HCT116 (cell line): ENCODE data around the gene EFNB2. TPM values are rescaled to one million over a fixed set of nuclear protein-coding genes. Genes with fewer than 3 reads are reported as not detected.

Experiments
- ATAC-seq: fragments of 200-7000 bp; cut with Tn5 transposase; 2 replicates; pipeline ENCODE4 v1.9.1; 2020; ENCODE audit warnings: mild to moderate bottlenecking, moderate library complexity
- BruUV-seq: library from RNA; stranded (reverse); fragments of 400-500 nt; replicated peaks from 2 replicates; lab custom pipeline; 2021; lab: Mats Ljungman, UMichigan
- CTCF ChIA-PET: fragments of 300-600 bp; sonication (Branson Sonifier 250); formaldehyde crosslinking; loops from one replicate; lab custom pipeline; 2021; ENCODE audit warnings: antibody characterized with exemption; lab: Charles Lee
- POLR2A ChIA-PET: fragments of 300-600, 350-600 bp; sonication (Branson Sonifier 250); formaldehyde crosslinking; loops from one replicate; lab custom pipeline; 2021; ENCODE audit warnings: antibody characterized with exemption; lab: Charles Lee
- RAD21 ChIA-PET, 2 experiments: fragments of 300-600 bp; sonication (Branson Sonifier 250); formaldehyde crosslinking; loops; one replicate each; lab custom pipeline; 2023; ENCODE audit warnings: low total read pairs in 2 of 2; ENCODE audit not compliant: uncharacterized antibody in 2 of 2, unreplicated experiment in 2 of 2, low non-redundant PET in 1 of 2; lab: Charles Lee
- DNase-seq: peaks from one replicate; pipeline ENCODE4 v3.0.0-alpha.2; 2010; ENCODE audit warnings: low read depth, low spot score
- H2AFZ ChIP-seq: fragments of 200-600 bp; shearing (Covaris generic), sonication (generic); 2 replicates; pipeline ENCODE4 v1.6.1; 2017; ENCODE audit warnings: low read depth, mixed run types, mixed read lengths, antibody characterized with exemption, low read length; ENCODE audit not compliant: poor library complexity, severe bottlenecking
- H3K27ac ChIP-seq: 2 replicates; pipeline ENCODE4 v1.5.1; 2012; ENCODE audit warnings: low read depth, low read length
- H3K27me3 ChIP-seq: fragments of 200-600 bp; sonication (generic); 2 replicates; pipeline ENCODE4 v1.6.1; 2016; ENCODE audit warnings: mixed run types, low read length, mixed read lengths; ENCODE audit not compliant: insufficient read depth
- H3K36me3 ChIP-seq, 2 experiments: fragments of 200-500 bp in 1 of 2; fragments of 200-600 bp in 1 of 2; sonication (Bioruptor generic) in 1 of 2; sonication (generic) in 1 of 2; 2 replicates each; pipeline versions ENCODE4 v1.5.1 to v1.6.1; 2014 to 2016; ENCODE audit warnings: low read length in 2 of 2, inconsistent platforms in 1 of 2, mixed read lengths in 1 of 2, mixed run types in 1 of 2; ENCODE audit not compliant: insufficient read depth in 2 of 2, control insufficient read depth in 1 of 2
- H3K4me1 ChIP-seq, 2 experiments: fragments of 200-600 bp in 1 of 2; sonication (generic) in 1 of 2; 2 replicates each; pipeline versions ENCODE4 v1.5.1 to v1.6.1; 2012 to 2017; ENCODE audit warnings: low read length in 2 of 2, inconsistent platforms in 1 of 2, mild to moderate bottlenecking in 1 of 2, mixed read lengths in 1 of 2, mixed run types in 1 of 2, moderate library complexity in 1 of 2; ENCODE audit not compliant: insufficient read depth in 2 of 2, control insufficient read depth in 1 of 2
- H3K4me2 ChIP-seq: fragments of 200-600 bp; sonication (generic); 2 replicates; pipeline ENCODE4 v1.6.1; 2017; ENCODE audit warnings: mixed run types, low read length, mixed read lengths
- H3K4me3 ChIP-seq, 2 experiments: fragments of 200-600 bp in 1 of 2; sonication (generic) in 1 of 2; replicated peaks in 1 of 2; 2 replicates each; pipeline ENCODE4 v1.5.1; 2011 to 2016; ENCODE audit warnings: low read length in 2 of 2, control low read depth in 1 of 2, low read depth in 1 of 2, mild to moderate bottlenecking in 1 of 2, mixed read lengths in 1 of 2, mixed run types in 1 of 2
- H3K79me2 ChIP-seq: fragments of 200-600 bp; sonication (generic); 2 replicates; pipeline ENCODE4 v1.6.1; 2017; ENCODE audit warnings: mild to moderate bottlenecking, mixed run types, low read length, moderate library complexity, mixed read lengths; ENCODE audit not compliant: insufficient read depth
- H3K9ac ChIP-seq: fragments of 200-600 bp; sonication (generic); 2 replicates; pipeline ENCODE4 v1.6.1; 2016; ENCODE audit warnings: low read length, mixed read lengths
- H3K9me2 ChIP-seq: fragments of 200-600 bp; sonication (generic), shearing (Covaris generic); 2 replicates; pipeline ENCODE4 v1.6.1; 2017; ENCODE audit warnings: mixed run types, mild to moderate bottlenecking, moderate library complexity; ENCODE audit not compliant: insufficient read depth
- H3K9me3 ChIP-seq, 2 experiments: fragments of 200-500 bp in 1 of 2; fragments of 200-600 bp in 1 of 2; sonication (Bioruptor generic) in 1 of 2; sonication (generic) in 1 of 2; 2 replicates each; pipeline ENCODE4 v1.6.1; 2014 to 2017; ENCODE audit warnings: low read length in 2 of 2, mixed read lengths in 2 of 2, inconsistent platforms in 1 of 2, low read depth in 1 of 2, mild to moderate bottlenecking in 1 of 2, mixed run types in 1 of 2, moderate library complexity in 1 of 2; ENCODE audit not compliant: control insufficient read depth in 1 of 2, insufficient read depth in 1 of 2
- H4K20me1 ChIP-seq: fragments of 200-600 bp; sonication (generic), shearing (Covaris generic); 2 replicates; pipeline ENCODE4 v1.6.1; 2017; ENCODE audit warnings: mixed run types, mild to moderate bottlenecking, moderate library complexity; ENCODE audit not compliant: insufficient read depth
- CTCF ChIP-seq, 3 experiments: fragments of 200-600 bp in 1 of 3; sonication (generic) in 1 of 3; IDR thresholded peaks in 2 of 3; conservative IDR thresholded peaks in 1 of 3; 2 replicates each; pipeline ENCODE4 v1.5.1; 2012 to 2017; ENCODE audit warnings: low read depth in 2 of 3, low read length in 2 of 3, antibody characterized with exemption in 1 of 3, borderline replicate concordance in 1 of 3, control low read depth in 1 of 3, mild to moderate bottlenecking in 1 of 3, mixed read lengths in 1 of 3, mixed run types in 1 of 3, moderate library complexity in 1 of 3; ENCODE audit not compliant: insufficient read depth in 1 of 3
- ELF1 ChIP-seq: IDR thresholded peaks from 2 replicates; pipeline ENCODE4 v1.6.1; 2012; ENCODE audit warnings: low read depth, borderline replicate concordance
- FOSL1 ChIP-seq: IDR thresholded peaks from 2 replicates; pipeline ENCODE4 v1.6.1; 2012; ENCODE audit warnings: low read depth
- JUND ChIP-seq: IDR thresholded peaks from 2 replicates; pipeline ENCODE4 v1.6.1; 2012
- POLR2AphosphoS5 ChIP-seq: IDR thresholded peaks from 2 replicates; pipeline ENCODE4 v1.6.1; 2011; ENCODE audit warnings: mild to moderate bottlenecking, low read depth, low read length, moderate library complexity
- RAD21 ChIP-seq: IDR thresholded peaks from 2 replicates; pipeline ENCODE4 v1.6.1; 2012; ENCODE audit warnings: low read depth, mild to moderate bottlenecking
- REST ChIP-seq: IDR thresholded peaks from 2 replicates; pipeline ENCODE4 v1.6.1; 2012; ENCODE audit warnings: low read depth
- SIN3A ChIP-seq: IDR thresholded peaks from 2 replicates; pipeline ENCODE4 v1.6.1; 2012; ENCODE audit warnings: low read depth
- ZBTB33 ChIP-seq: IDR thresholded peaks from 2 replicates; pipeline ENCODE4 v1.6.1; 2011; ENCODE audit warnings: mild to moderate bottlenecking, low read length, moderate library complexity; ENCODE audit not compliant: insufficient replicate concordance; ENCODE audit errors: extremely low read depth
- ZFX ChIP-seq: fragments of 450-650 bp; IDR thresholded peaks from 2 replicates; pipeline ENCODE4 v1.6.1; 2017
- ZNF274 ChIP-seq: fragments of 200-500 bp; sonication (Bioruptor generic); IDR thresholded peaks from 2 replicates; pipeline ENCODE4 v1.6.1; 2014; ENCODE audit warnings: mild to moderate bottlenecking, low read depth, low read length, inconsistent platforms
- intact Hi-C: fragments of 100-400 bp; cut with micrococcal nuclease; formaldehyde crosslinking; loops from 2 replicates; pipeline ENCODE4 v1.10.0; 2022
- total RNA-seq: library from RNA; stranded (reverse); gene quantifications from one replicate; pipeline ENCODE4 v1.2.1, GENCODE V29; 2021; ENCODE audit not compliant: unreplicated experiment

Gene EFNB2
- total RNA-seq, 1 experiment from 2014 or later, result 30.9 TPM

GRCh38 chr13:106558527-106558926 is 23.1 kb upstream of the EFNB2 start:
- Histone ChIP-seq H3K36me3 (peaks cover 45 to 55% of the 10 kb centered on the region in 2 experiments), H3K4me2 (no peak overlapping the region), H3K27me3 (no peaks in the 10 kb centered on the region), H3K9ac (no peak overlapping the region), H3K9me2 (no peaks in the 10 kb centered on the region), H3K4me3 (no peak overlapping the region), H3K27ac (no peak overlapping the region), H3K9me3 (no peaks in the 10 kb centered on the region), H2AFZ (no peak overlapping the region), H3K4me1 (no peaks in the 10 kb centered on the region), H4K20me1 (peaks cover 49% of the 10 kb centered on the region; the same call in 1 of the 2 replicates), H3K79me2 (peaks cover 100% of the 10 kb centered on the region)
- ChIA-PET POLR2A (no interaction called here), CTCF (no interaction called here), RAD21 (no interaction called here)
- no peak for TF ChIP-seq SIN3A
- no peak for TF ChIP-seq JUND
- TF ChIP-seq FOSL1, result no peak
- TF ChIP-seq ELF1, result no peak
- TF ChIP-seq ZBTB33, result no peak
- no peak for TF ChIP-seq POLR2AphosphoS5
- TF ChIP-seq CTCF (IDR thresholded peaks at IDR 0.05 in 2 of 3, conservative IDR thresholded peaks at IDR 0.05 in 1 of 3; ENCODE audit: borderline replicate concordance in 1 of 3, insufficient read depth in 1 of 3, low read depth in 2 of 3, low read length in 2 of 3), result no peak
- TF ChIP-seq REST, result no peak
- TF ChIP-seq ZFX, result no peak
- TF ChIP-seq ZNF274, result no peak
- TF ChIP-seq RAD21, result no peak
- BruUV-seq, result TSS peak; percentile 3
- intact Hi-C loops, result no loop called here
- DNase-seq (no peak), ATAC-seq (no peak)
